ENCODE data around the gene DCAF15. TPM values are rescaled to one million over a fixed set of nuclear protein-coding genes. Genes with fewer than 3 reads are reported as not detected.

The DCAF15 gene
- total RNA-seq, 4 donors from 2014 or later: 15.8 to 64.4 (median 31.4) TPM

DNA sequence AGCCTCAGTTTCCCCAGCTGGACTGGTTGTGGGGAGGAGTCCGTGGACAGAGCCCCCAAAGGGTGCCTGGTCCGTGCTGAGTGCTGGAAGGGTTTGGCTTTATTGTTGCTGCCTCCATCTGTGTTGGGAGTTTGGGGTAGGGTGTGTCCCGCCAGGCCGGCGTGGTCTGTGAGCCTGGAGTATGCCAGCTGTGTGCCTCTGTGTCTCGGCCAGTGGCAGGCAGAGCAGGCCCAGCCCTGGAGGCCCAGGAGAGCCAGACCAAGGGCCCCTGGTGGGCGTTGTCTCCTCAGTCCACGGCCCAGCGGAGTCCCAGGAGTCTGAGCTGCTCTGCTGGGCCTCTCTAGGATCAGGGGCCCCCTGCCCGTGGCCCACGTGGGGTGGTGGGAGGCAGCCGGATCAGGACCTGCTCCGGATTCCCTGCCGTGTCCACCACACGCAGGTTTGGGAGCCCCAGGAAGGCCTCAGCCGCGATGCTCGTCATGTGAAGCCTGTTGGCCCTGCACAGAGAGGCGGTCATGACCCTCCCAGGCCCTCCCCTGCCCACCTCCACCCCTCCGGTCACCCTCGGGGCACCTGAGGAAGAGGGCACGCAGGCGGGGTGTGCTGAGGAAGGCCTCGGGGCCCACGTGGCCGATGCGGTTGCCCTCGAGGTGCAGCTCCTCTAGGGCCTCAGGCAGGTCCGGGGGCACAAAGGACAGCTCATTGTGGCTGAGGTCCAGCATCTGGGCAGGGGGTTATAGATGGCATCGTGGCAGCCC, 20.7 kb upstream of the DCAF15 start:
- no peaks in the 10 kb centered on the region for H3K9me3 ChIP-seq
- peaks cover 0 to 32% (median 0%) of the 10 kb centered on the region in 3 donors for H3K36me3 ChIP-seq
- H3K4me1 ChIP-seq: no peaks in the 10 kb centered on the region
- H3K27me3 ChIP-seq: no peaks in the 10 kb centered on the region
- TF ChIP-seq, protein P1, sequence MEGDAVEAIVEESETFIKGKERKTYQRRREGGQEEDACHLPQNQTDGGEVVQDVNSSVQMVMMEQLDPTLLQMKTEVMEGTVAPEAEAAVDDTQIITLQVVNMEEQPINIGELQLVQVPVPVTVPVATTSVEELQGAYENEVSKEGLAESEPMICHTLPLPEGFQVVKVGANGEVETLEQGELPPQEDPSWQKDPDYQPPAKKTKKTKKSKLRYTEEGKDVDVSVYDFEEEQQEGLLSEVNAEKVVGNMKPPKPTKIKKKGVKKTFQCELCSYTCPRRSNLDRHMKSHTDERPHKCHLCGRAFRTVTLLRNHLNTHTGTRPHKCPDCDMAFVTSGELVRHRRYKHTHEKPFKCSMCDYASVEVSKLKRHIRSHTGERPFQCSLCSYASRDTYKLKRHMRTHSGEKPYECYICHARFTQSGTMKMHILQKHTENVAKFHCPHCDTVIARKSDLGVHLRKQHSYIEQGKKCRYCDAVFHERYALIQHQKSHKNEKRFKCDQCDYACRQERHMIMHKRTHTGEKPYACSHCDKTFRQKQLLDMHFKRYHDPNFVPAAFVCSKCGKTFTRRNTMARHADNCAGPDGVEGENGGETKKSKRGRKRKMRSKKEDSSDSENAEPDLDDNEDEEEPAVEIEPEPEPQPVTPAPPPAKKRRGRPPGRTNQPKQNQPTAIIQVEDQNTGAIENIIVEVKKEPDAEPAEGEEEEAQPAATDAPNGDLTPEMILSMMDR (IDR thresholded peaks at IDR 0.05): no peak
- no peak for TF ChIP-seq POLR2A (IDR thresholded peaks at IDR 0.05)
- no peak overlapping the region for H3K4me3 ChIP-seq
- H3K27ac ChIP-seq: no peak overlapping the region
- peak in 1 of 3 donors; percentile 50 for DNase-seq

DNA sequence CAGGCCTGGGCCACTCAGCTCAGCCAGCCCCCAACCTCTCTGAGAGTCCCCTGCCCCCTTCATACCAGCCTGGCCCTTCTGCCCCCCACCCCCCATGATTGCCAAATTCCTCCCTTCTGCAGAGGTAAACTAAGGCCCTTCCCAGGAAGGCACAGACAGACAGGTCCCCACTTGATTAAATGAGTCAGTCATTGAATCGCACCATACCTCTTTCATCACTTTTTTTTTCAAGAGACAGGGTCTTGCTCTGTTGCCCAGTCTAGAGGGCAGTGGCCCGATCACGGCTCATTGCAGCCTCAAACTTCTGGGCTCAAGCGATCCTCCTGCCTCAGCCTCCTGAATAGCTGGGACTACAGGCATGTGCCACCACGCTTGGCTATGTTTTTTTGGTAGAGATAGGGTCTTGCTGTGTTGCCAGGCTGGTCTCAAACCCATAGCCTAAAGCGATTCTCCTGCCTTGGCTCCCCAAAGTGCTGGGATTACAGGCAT, 20.1 kb upstream of the DCAF15 start:
- Histone ChIP-seq H3K27me3 (no peaks in the 10 kb centered on the region), H3K4me3 (no peak overlapping the region), H3K36me3 (peaks cover 0 to 26% (median 0%) of the 10 kb centered on the region in 3 donors), H3K9me3 (no peaks in the 10 kb centered on the region), H3K4me1 (no peaks in the 10 kb centered on the region), H3K27ac (no peak overlapping the region)
- no peak for TF ChIP-seq POLR2A (IDR thresholded peaks at IDR 0.05)
- TF ChIP-seq, protein P1 (IDR thresholded peaks at IDR 0.05): no peak
- no peak for DNase-seq

DNA sequence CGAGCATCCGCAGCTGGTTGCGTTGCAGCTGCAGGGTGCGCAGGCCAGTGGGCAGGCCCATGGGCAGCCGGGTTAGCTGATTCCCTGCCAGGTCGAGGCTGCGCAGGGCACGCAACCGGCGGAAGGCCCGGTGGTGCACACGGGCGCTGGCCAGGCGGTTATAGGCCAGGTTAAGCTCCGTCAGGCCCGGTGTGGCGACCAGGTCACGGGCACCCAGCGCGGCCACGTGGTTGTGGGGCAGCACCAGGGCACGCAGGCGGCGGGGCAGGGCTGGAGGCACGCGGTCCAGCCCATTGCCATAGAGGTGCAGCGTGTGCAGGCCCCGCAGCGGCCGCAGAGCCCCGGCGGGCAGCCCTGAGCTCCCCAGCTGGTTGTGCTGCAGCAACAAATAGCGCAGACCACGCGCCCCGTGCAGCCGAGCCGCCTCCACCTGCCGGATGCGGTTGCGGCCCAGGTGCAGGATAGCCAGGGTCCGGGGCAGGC, 19.4 kb upstream of the DCAF15 start:
- DNase-seq: peak in 1 of 3 donors; percentile 45
- no peak for TF ChIP-seq POLR2A (IDR thresholded peaks at IDR 0.05)
- TF ChIP-seq, protein P1 (IDR thresholded peaks at IDR 0.05): no peak
- Histone ChIP-seq H3K27me3 (no peaks in the 10 kb centered on the region), H3K36me3 (peaks cover 0 to 18% (median 0%) of the 10 kb centered on the region in 3 donors), H3K4me3 (no peak overlapping the region), H3K4me1 (no peaks in the 10 kb centered on the region), H3K27ac (no peak overlapping the region), H3K9me3 (no peaks in the 10 kb centered on the region)

DNA sequence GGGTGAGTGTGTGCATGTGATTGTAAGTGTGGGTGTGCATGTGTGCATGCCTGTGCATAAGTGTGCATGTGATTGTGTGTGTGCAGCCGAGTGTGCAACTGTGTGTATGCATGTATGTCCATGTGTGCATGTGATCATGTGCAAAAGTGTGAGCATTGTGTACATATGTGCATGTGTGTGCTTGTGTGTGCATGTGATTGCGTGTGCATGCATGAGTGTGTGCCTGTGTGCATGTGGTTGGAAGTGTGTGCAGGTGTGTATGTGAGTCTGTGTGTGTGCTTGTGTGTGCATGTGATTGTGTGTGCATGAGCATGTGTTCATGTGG, 17.6 kb upstream of the DCAF15 start:
- DNase-seq: no peak
- TF ChIP-seq, protein P1 (IDR thresholded peaks at IDR 0.05): no peak
- TF ChIP-seq POLR2A (IDR thresholded peaks at IDR 0.05): no peak
- H3K9me3 ChIP-seq: no peaks in the 10 kb centered on the region
- no peak overlapping the region for H3K4me3 ChIP-seq
- no peaks in the 10 kb centered on the region for H3K27me3 ChIP-seq
- H3K27ac ChIP-seq: no peak overlapping the region
- peaks cover 0 to 9% (median 0%) of the 10 kb centered on the region in 3 donors for H3K36me3 ChIP-seq
- no peaks in the 10 kb centered on the region for H3K4me1 ChIP-seq

DNA sequence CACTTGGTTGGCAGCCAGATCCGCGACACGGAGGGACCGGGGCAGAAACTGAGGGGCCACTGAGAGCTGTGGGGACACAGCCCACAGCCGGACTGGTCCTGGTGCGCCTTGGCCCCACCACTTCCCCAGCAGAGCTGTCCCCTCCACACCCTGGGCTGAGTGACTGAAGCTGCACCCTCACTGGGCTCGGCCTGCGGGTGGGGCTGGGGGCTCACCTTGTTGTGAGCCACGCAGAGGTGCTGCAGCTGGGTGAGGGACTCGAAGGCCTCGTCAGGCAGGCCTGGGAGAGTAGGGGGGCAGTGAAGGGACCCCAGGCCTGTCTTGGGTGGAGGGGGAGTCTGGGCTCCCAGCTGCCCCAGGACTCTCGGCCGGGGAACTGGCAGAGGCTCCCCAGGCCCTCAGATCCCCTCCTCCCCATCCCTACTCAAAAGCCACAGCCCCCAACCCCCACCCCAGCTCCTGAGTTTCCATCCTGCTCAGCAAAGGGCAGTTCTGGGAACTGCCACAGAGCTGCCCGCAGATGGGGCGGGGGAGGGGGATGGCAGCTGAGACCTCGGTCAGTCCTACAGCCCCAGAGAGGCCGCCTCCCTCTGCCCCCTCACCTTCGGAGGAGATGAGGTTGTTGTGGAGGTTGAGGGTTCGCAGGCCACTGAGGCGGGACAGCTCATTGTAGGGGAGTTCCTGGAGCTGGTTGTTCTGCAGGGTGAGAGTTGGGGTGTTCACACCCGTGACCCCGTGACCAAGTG, 16.4 kb upstream of the DCAF15 start:
- H3K4me3 ChIP-seq: no peak overlapping the region
- H3K27me3 ChIP-seq: no peaks in the 10 kb centered on the region
- no peaks in the 10 kb centered on the region for H3K9me3 ChIP-seq
- no peaks in the 10 kb centered on the region for H3K4me1 ChIP-seq
- H3K36me3 ChIP-seq: no peaks in the 10 kb centered on the region
- peak in 1 of 3 donors; percentile 43 for DNase-seq
- H3K27ac ChIP-seq: no peak overlapping the region
- TF ChIP-seq, protein P1 (IDR thresholded peaks at IDR 0.05): no peak
- no peak for TF ChIP-seq POLR2A (IDR thresholded peaks at IDR 0.05)
